ENCODE measurements around the gene SVIL.
A peak's percentile ranks its signal among the peaks of the same experiment; 100 is the strongest.
"Not testable (repeated sequence)": the region's sequence is repeated elsewhere in the genome, so short reads cannot be mapped to it uniquely, and the experiment has no call there.

SVIL gene

DNA sequence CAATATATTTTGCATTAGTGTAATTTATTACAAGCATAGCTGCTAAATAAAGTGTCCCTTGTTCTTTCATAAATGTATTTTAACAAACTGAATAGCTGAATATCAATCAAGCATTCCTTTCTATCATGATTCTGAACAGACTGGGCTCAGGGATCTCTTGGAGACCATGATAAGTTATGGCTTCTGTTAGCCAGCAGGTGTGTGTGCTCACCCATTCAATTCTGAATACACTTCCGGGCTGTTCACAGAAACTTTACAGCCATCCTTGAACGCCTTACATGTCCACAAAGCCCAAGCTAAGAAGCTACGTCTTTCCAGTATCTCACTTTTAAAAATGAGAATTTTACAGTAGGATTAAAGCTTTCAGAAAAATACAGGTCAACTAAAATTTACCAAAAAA lies 115.1 kb downstream of the SVIL start:
- no peak for DNase-seq (ENCODE audit: low read depth in 2 of 2, low spot score in 1 of 2)

GRCh38 chr10:29517352-29517923 lies 117.3 kb downstream of the SVIL start:
- DNase-seq (ENCODE audit: low read depth in 2 of 2, low spot score in 1 of 2): no peak

DNA sequence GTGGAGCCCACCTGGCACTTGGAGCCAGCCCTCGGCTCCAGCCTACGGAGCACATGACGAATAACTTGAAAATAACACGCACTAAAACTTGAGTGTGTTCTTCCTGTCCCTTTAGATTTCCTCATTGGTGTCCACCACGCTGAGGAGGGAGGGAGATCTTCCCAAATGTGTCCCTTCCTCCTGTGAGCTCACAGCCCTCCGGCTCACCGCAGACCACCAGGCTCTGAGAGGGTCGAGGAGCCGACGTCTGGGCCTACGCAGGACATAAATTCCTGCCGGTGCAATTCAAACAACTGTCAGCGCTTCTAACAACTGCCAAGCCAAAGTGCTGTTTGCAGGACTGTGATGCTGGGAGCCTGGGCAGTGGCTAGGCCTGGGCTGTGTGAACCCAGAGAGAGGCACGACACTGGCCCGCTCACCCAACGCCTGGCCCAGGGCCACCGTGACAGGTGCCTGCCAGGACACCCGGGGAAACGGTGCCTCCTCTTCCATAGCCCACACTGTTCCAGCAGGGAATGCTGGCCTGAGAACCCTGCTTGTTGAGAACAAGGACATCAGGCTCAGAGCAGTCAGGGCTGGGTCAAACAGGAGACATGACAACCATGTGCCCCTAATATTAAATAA lies 118.3 kb downstream of the SVIL start:
- not testable (repeated sequence) for DNase-seq (ENCODE audit: low read depth in 2 of 2, low spot score in 1 of 2)

- DNase-seq (ENCODE audit: low read depth in 2 of 2, low spot score in 1 of 2): not testable (repeated sequence)
These were observed 118.9 kb downstream of the SVIL start for GRCh38 chr10:29515879-29516278.

- not testable (repeated sequence) for DNase-seq (ENCODE audit: low read depth in 2 of 2, low spot score in 1 of 2)
These were observed 119.7 kb downstream of the SVIL start for GRCh38 chr10:29515104-29515503.

GRCh38 chr10:29514306-29514705 lies 120.5 kb downstream of the SVIL start:
- no peak for DNase-seq (ENCODE audit: low read depth in 2 of 2, low spot score in 1 of 2)

DNA sequence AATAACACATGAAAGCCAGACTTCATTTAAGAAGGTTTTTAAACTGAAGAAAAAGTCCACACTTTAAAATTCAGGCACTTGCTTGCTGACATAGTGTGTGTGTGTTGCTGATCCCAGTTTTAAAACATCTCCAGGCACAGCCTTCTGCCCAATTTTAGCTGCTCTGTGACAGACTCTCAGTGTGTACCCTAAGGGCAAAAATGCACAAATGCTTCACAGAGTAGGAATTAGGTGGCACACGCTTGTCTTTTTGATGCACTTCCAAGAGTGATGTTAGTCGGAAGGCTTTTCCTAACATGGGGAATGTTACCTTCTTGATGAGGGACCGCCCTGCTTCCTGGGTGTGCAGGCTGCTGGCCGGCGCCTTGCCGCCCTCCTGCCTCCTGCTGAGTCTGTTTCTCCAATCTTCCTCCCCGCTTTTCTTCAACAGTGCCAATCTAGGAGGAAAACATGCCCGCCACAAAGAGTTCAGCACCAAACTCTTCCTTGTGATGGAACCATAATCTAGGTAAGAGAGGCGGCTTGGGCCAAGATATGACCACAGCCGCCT lies 122.3 kb downstream of the SVIL start:
- no peak for DNase-seq (ENCODE audit: low read depth in 2 of 2, low spot score in 1 of 2)

GRCh38 chr10:29511806-29512205 lies 123.0 kb downstream of the SVIL start:
- DNase-seq (ENCODE audit: low read depth in 2 of 2, low spot score in 1 of 2): not testable (repeated sequence)

- not testable (repeated sequence) for DNase-seq (ENCODE audit: low read depth in 2 of 2, low spot score in 1 of 2)
These were observed 124.2 kb downstream of the SVIL start for GRCh38 chr10:29510483-29511157.

GRCh38 chr10:29508554-29509244 lies 126.1 kb downstream of the SVIL start:
- no peak for DNase-seq (ENCODE audit: low read depth in 2 of 2, low spot score in 1 of 2)

GRCh38 chr10:29507750-29508149 lies 127.0 kb downstream of the SVIL start:
- not testable (repeated sequence) for DNase-seq (ENCODE audit: low read depth in 2 of 2, low spot score in 1 of 2)

DNA sequence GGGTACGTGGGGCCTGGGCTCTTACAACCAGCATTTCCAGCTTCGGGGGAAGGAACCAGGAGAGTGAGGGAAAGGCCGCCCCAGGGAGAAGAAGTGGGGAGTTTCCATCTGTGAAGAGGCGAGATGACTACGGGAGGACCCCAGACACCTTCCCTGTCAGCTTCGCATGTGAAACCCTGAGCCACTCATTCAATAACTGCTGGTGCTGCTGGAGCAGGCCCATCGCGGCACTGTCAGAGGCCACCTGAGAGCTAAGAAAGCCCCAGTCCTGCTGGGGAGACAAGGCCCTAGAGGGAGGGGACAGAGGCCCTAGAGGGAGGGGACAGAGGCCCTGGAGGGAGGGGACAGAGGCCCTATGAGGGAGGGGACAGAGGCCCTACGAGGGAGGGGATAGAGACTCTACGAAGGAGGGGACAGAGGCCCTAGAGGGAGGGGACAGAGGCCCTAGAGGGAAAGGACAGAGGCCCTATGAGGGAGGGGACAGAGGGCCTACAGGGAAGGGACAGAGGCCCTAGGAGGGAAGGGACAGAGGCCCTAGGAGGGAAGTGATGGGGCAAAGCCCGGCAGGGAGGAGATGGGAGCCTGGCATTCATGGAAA lies 128.3 kb downstream of the SVIL start:
- DNase-seq (ENCODE audit: low read depth in 2 of 2, low spot score in 1 of 2): not testable (repeated sequence)

DNA sequence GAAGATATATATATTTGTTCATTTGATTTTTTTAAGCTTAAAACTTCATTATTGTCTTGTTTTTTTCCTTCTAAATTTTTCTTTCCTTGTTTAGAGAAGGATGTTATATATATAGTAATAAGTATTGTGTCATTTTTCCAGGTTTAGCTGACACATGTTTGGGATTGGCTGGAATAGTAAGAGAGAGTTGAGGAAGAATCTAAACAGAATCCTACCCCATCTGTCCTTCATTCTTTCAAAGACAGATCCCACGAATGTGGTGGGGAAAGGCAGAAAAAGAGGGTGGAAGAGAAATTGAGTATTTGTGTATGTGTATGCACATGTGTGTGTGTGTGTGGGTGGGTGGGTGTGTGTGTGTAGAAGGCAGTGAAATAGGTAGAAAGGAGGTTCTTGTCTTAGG lies 132.4 kb downstream of the SVIL start:
- DNase-seq (ENCODE audit: low read depth in 2 of 2, low spot score in 1 of 2): no peak

GRCh38 chr10:29501692-29502091 lies 133.1 kb downstream of the SVIL start:
- no peak for DNase-seq (ENCODE audit: low read depth in 2 of 2, low spot score in 1 of 2)

DNA sequence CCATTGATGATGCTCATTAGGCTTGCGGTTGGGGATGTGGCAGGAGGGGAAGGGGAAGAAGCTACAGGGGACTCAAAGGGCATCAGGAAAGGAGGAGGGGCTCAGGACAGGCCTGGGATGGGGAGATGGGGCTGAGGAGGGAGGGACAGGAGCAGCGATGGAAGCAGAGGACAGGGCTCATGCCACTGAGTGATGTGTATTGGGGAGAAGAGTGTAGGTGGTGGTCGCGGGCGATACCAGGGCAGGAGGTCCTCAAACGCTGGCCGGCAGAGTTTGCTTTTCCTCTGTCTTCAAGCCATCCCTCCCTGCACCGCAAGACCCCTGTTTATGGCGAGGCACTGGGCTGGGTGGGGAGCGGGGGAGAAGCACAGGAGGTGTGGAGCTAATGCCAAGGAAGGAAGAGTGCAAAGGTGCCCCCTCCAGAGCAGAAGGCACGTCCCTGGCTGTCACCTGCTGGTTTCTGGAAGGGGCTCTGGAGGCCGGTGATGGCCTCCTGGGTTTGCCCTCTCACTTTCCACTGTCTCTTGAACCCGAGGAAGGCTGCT lies 134.7 kb downstream of the SVIL start:
- DNase-seq (ENCODE audit: low read depth in 2 of 2, low spot score in 1 of 2): no peak

- peak; percentile 13 to 26 for DNase-seq (ENCODE audit: low read depth in 2 of 2, low spot score in 1 of 2)
These were observed 138.2 kb downstream of the SVIL start for GRCh38 chr10:29496341-29497162.

DNA sequence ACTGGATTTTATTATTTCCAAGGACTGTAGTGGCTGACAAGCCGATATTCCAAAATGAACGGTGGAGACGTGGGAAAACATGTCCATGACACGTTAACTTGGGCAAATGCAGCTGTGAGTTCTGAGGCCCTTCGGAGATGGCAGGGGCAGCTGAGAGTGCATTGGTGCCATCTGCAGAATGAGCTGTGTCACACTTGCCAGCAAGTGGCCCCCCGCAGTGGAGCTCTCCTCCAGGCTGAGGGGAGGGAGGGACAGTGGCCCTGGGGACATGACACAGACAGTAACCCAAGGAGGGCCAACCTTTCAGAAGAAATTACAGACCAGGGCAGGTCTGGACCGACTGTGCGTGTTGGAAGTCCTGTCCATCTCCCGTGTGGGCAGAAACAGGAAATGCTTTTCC lies 139.4 kb downstream of the SVIL start:
- no peak for DNase-seq (ENCODE audit: low read depth in 2 of 2, low spot score in 1 of 2)

GRCh38 chr10:29493697-29494096 lies 141.1 kb downstream of the SVIL start:
- DNase-seq (ENCODE audit: low read depth in 2 of 2, low spot score in 1 of 2): no peak

DNA sequence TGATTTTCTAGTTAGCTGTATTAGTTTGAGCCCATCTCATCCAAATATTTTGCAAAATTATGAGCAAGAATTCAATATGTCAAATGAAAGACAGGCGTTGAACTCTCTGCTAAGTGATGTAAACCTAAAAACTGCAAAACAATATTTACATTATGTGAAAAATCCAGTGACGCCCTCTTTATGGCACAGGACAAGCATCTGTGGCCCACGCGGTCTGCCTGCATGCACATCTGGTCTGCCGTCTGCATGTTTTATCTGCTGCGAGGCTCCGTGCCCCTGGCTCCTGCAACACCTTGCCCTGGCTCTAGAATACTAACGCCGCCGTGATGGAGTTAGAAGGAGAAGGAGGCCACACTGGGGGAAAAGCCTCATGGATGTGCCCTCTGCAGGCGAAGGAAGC lies 142.0 kb downstream of the SVIL start:
- no peak for DNase-seq (ENCODE audit: low read depth in 2 of 2, low spot score in 1 of 2)

GRCh38 chr10:29491918-29492317 lies 142.9 kb downstream of the SVIL start:
- no peak for DNase-seq (ENCODE audit: low read depth in 2 of 2, low spot score in 1 of 2)
